Peyer's patch (tissue), 4 donors: Measurements from ENCODE around the gene RNF44.

Experiments used
- CTCF ChIP-seq, 6 experiments: fragments of 450-650 bp in 4 of 6; fragments of 200-600 bp in 2 of 6; sonication (generic) in 1 of 6; IDR thresholded peaks; one replicate each; pipeline ENCODE4 v1.5.1; 2017 to 2019; ENCODE audit warnings: antibody characterized with exemption in 6 of 6, mild to moderate bottlenecking in 3 of 6, moderate library complexity in 1 of 6
- POLR2A ChIP-seq, 2 donors: fragments of 450-650 bp; IDR thresholded peaks; one replicate each; pipeline ENCODE4 v1.5.1; 2017; ENCODE audit warnings: antibody characterized with exemption in 2 of 2, mild to moderate bottlenecking in 2 of 2, moderate library complexity in 2 of 2

- TF ChIP-seq CTCF (IDR thresholded peaks at IDR 0.05) (no peak), POLR2A (IDR thresholded peaks at IDR 0.05) (no peak)
Measured at GRCh38 chr5:176533390-176533789, 3.8 kb downstream of the RNF44 start.
